Right lobe of liver (tissue), 6 donors: ENCODE results near the gene NPAS2. TPM values are rescaled to one million over a fixed set of nuclear protein-coding genes. Genes with fewer than 3 reads are reported as not detected.

ENCODE experiments used
- ATAC-seq, 4 donors: fragments of 200-7000 bp; cut with Tn5 transposase; one replicate each; pipeline ENCODE4 v1.9.1; 2020; ENCODE audit warnings: mild to moderate bottlenecking in 4 of 4, moderate library complexity in 4 of 4
- DNase-seq, 3 donors: peaks; one replicate each; pipeline ENCODE4 v3.0.0-alpha.2; 2020
- H3K27ac ChIP-seq, 3 donors: fragments of 200-600 bp; one replicate each; pipeline ENCODE4 v1.8.0; 2022
- H3K27me3 ChIP-seq, 2 donors: fragments of 200-600 bp; one replicate each; pipeline ENCODE4 v1.8.0; 2022
- H3K36me3 ChIP-seq, 4 donors: fragments of 200-600 bp; sonication (generic) in 1 of 4; one replicate each; pipeline versions ENCODE4 v1.5.1 to v1.8.0; 2017 to 2022; ENCODE audit warnings: control low read depth in 1 of 4
- H3K4me1 ChIP-seq, 4 donors: fragments of 200-600 bp; sonication (generic) in 1 of 4; one replicate each; pipeline versions ENCODE4 v1.5.1 to v1.8.0; 2017 to 2022; ENCODE audit warnings: control low read depth in 1 of 4
- H3K4me3 ChIP-seq, 3 donors: fragments of 200-600 bp; one replicate each; pipeline ENCODE4 v1.8.0; 2022
- H3K9me3 ChIP-seq, 4 donors: fragments of 200-600 bp; sonication (generic) in 1 of 4; one replicate each; pipeline versions ENCODE4 v1.5.1 to v1.8.0; 2017 to 2022; ENCODE audit warnings: control low read depth in 1 of 4
- POLR2A ChIP-seq: fragments of 450-650 bp; IDR thresholded peaks from one replicate; pipeline ENCODE4 v1.6.1; 2017; ENCODE audit warnings: antibody characterized with exemption, mild to moderate bottlenecking
- WGBS: methylation state at CpG from one replicate; pipeline ENCODE4 v1.1.6; 2018; ENCODE audit warnings: low coverage, low lambda C conversion rate; ENCODE audit not compliant: insufficient coverage; ENCODE audit errors: missing lambda C conversion rate; 5-methylcytosine and 5-hydroxymethylcytosine counted together
- intact Hi-C, 2 donors: fragments of 100-400 bp; cut with DNase I; formaldehyde crosslinking; loops; one replicate each; pipeline versions ENCODE4 v1.11.2 to v1.14.1; 2022
- total RNA-seq, 6 experiments: library from RNA; depleted of rRNA in 2 of 6; stranded (reverse); fragments of >200 nt in 2 of 6; fragmentation: NEBNext Ultra II Directional in 3 of 6; extraction: Animal tissue kit (Norgen Biotek cat#: 25700) in 3 of 6; gene quantifications; one replicate each; pipeline versions ENCODE4 v1.1.0 to v1.2.4, GENCODE V29; 2016 to 2023
- TF ChIP-seq, protein P1 (sequence below), 4 donors: fragments of 200-600 bp in 3 of 4; fragments of 450-650 bp in 1 of 4; IDR thresholded peaks; one replicate each; pipeline versions ENCODE4 v1.5.1 to v1.8.0; 2016 to 2022; ENCODE audit warnings: antibody characterized with exemption in 4 of 4, mild to moderate bottlenecking in 2 of 4
- donor health status: DM: no; HTN: yes; CAD: no.
- donor health status: DM: no; HTN: no; CAD: no.
- donor health status: DM: no; HTN: no; CAD: no.
- donor health status: DM: no; HTN: yes; CAD: no.
- donor health status: DM: no; HTN: yes; CAD: no.

Gene NPAS2
- total RNA-seq, 6 experiments from 2014 or later = 8.8 to 33.3 (median 24.5) TPM

DNA sequence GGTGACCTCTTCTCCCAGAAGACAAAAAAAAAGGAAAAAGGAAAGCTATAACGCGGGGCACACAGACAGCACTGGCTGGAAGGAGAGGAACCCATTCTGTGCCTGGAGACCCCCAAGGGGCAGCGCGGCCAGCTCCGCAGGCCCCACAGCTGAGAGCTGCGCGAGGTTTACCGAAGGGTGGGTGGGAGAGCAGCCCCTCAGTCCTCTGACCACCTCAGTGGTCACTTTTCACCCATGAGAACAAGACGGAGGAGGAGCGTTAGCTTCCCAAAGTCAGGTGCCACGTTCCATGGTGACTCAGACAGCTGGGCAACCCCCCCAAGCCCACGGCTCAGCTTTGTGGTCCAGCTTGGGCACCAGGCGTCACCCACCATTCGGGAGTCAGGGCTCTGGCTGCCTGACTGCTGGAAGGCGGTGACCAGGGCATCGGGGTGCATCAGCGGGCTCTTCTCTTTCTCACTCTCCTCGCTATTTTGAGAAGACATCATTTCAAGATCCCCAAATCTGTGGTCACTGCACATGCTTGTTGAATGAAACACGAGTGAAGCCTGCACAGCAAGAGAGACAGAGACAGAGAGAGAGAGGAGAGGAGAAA lies 217.3 kb downstream of the NPAS2 start:
- Histone ChIP-seq H3K9me3 (no peaks in the 10 kb centered on the region), H3K27me3 (no peaks in the 10 kb centered on the region), H3K4me3 (no peak overlapping the region), H3K27ac (no peak overlapping the region), H3K36me3 (peaks cover 0 to 61% (median 36%) of the 10 kb centered on the region in 4 donors), H3K4me1 (no peaks in the 10 kb centered on the region)
- WGBS = 87% methylated on average over 4 of the region's 19 CpGs
- TF ChIP-seq, protein P1, sequence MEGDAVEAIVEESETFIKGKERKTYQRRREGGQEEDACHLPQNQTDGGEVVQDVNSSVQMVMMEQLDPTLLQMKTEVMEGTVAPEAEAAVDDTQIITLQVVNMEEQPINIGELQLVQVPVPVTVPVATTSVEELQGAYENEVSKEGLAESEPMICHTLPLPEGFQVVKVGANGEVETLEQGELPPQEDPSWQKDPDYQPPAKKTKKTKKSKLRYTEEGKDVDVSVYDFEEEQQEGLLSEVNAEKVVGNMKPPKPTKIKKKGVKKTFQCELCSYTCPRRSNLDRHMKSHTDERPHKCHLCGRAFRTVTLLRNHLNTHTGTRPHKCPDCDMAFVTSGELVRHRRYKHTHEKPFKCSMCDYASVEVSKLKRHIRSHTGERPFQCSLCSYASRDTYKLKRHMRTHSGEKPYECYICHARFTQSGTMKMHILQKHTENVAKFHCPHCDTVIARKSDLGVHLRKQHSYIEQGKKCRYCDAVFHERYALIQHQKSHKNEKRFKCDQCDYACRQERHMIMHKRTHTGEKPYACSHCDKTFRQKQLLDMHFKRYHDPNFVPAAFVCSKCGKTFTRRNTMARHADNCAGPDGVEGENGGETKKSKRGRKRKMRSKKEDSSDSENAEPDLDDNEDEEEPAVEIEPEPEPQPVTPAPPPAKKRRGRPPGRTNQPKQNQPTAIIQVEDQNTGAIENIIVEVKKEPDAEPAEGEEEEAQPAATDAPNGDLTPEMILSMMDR (IDR thresholded peaks at IDR 0.05) = no peak
- TF ChIP-seq POLR2A = no peak
- intact Hi-C loops = no loop called here
- DNase-seq = no peak
- no peak for ATAC-seq

DNA sequence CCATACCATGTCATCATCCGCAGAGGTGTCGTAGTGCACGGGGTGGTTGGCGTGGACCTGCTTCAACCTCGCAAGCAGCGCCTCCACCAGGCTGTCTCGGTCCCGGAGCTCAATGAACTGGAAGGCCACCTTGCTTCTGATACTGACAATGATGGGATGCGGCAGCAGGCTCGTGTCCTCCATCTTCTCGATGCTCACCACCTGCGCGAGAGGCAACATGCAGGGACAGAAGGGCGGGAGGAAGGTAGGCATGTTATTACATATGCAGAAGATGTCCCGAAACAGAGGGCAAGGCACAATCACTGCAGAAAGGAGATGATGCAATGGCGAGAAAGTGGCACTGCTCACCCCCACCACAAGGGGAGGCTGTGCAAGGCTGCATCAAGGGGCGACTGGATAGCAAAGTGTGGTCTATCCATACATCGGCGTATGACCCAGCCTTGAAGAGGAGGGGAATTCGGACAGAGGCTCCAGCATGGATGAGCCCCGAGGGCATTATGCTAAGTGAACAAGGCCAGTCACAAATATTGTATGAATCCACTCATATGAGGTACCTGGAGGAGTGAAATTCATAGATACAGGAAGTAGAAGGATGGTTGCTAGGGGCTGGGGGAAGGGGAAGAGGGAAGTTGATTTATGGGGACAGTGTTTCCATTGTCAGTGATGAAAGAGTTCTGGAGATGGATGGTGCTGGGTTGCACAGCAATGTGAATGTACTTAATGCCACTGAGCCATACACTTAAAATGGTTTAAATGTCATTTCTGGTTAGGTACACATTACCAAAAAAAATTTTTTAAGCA lies 218.7 kb downstream of the NPAS2 start:
- no peaks in the 10 kb centered on the region for H3K4me1 ChIP-seq
- intact Hi-C loops = no loop called here

DNA sequence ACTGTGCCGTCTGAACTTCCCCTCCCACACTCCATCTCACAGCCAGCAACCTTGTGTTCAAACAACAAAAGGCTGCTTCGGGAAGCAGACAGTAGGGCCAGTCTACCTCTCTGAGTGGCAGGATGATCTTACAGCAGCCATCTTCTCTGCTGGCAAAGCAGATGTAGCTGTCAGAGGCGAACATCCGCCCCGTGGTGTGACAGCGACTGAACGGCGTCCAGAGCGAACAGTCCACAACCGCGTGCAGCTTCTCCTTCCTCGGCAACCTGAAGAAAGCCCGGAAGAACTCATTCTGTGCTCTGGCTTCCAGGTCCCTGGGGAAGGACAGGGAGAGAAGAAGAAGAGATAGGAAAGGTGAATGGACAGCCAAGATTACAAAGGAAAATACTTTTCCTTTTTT lies 220.1 kb downstream of the NPAS2 start:
- H3K36me3 ChIP-seq = peaks cover 0 to 40% (median 25%) of the 10 kb centered on the region in 4 donors
- no peak overlapping the region for H3K27ac ChIP-seq
- H3K4me3 ChIP-seq = no peak overlapping the region
- no peaks in the 10 kb centered on the region for H3K4me1 ChIP-seq
- no peak for ATAC-seq
- H3K9me3 ChIP-seq = no peaks in the 10 kb centered on the region
- intact Hi-C loops = no loop called here
- H3K27me3 ChIP-seq = no peaks in the 10 kb centered on the region
- WGBS = 62% methylated on average over 5 of the region's 13 CpGs
- no peak for DNase-seq
- no peak for TF ChIP-seq POLR2A
- TF ChIP-seq, protein P1 (IDR thresholded peaks at IDR 0.05) = no peak

More for the DNA sequence above, 218.7 kb downstream of the NPAS2 start:
- no peak overlapping the region for H3K4me3 ChIP-seq
- no peaks in the 10 kb centered on the region for H3K9me3 ChIP-seq
- TF ChIP-seq, protein P1 (IDR thresholded peaks at IDR 0.05) = peak; percentile 41 to 55 (median 49)
- TF ChIP-seq POLR2A = no peak
- H3K36me3 ChIP-seq = peaks cover 0 to 49% (median 30%) of the 10 kb centered on the region in 4 donors
- no peaks in the 10 kb centered on the region for H3K27me3 ChIP-seq
- ATAC-seq (peak; percentile 50 to 70 (median 62)), DNase-seq (no peak)
- 87% methylated on average over 13 of the region's 21 CpGs for WGBS
- H3K27ac ChIP-seq = no peak overlapping the region

DNA sequence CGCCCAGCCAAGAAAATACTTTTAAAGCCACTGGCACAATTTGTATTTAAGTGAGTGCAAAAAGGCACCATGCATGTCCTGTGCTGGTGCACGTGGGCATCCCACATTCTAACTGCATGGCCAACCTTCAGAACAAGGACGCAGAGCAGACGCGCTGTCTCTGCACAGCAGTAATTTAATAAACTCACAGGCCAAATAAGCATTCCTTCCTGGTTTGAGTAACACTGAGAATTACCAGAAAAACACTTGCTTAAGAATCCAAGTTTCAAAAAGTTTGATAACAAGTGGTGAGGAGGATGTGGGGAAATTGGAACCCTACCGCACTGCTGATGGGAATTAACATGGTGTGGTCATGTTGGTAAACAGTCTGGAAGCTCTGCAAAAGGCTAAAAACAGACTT lies 220.8 kb downstream of the NPAS2 start:
- intact Hi-C loops = no loop called here
- no peak overlapping the region for H3K27ac ChIP-seq
- no peak for ATAC-seq
- no peak overlapping the region for H3K4me3 ChIP-seq
- no peak for DNase-seq
- H3K4me1 ChIP-seq = no peaks in the 10 kb centered on the region
- H3K27me3 ChIP-seq = no peaks in the 10 kb centered on the region
- WGBS = 71% methylated on average over 6 of the region's 6 CpGs
- no peaks in the 10 kb centered on the region for H3K9me3 ChIP-seq
- H3K36me3 ChIP-seq = peaks cover 0 to 33% (median 20%) of the 10 kb centered on the region in 4 donors
- TF ChIP-seq POLR2A = no peak
- TF ChIP-seq, protein P1 (IDR thresholded peaks at IDR 0.05) = no peak
